ENCODE data around the gene PMEPA1.

The PMEPA1 gene

DNA sequence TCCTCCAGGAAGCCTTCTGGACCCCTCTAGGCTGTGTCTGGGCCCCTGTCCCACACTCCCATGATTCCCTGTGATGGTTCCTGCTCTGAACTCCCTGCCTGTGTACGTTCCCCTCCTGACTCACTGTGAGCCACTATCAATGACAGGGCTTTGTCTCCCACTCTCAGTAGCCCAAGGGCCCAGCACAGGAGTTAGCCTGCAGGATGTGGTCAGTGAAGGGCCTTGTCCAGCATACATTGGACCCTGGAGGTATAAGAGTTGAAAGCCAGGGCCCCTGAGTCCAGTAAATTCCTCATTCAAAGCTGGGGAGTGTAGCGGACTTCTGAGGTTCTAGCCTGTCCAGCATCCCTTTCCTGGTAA lies 108.6 kb downstream of the PMEPA1 start:
- H3K36me3 ChIP-seq (ENCODE audit: control insufficient read depth, insufficient read depth, low read length), result no peaks in the 10 kb centered on the region
- H3K4me3 ChIP-seq (ENCODE audit: low read depth, low read length), result no peak overlapping the region
- no peaks in the 10 kb centered on the region for H3K4me1 ChIP-seq
- H2AFZ ChIP-seq, result no peak overlapping the region
- H3K4me2 ChIP-seq (ENCODE audit: low read length), result no peak overlapping the region
- no peaks in the 10 kb centered on the region for H3K9me3 ChIP-seq (ENCODE audit: control insufficient read depth, low read length)
- no peaks in the 10 kb centered on the region for H3K79me2 ChIP-seq
- H3K27me3 ChIP-seq (ENCODE audit: control insufficient read depth, insufficient read depth, low read length), result no peaks in the 10 kb centered on the region
- no peak overlapping the region for H3K9ac ChIP-seq
- H3K27ac ChIP-seq, result no peak overlapping the region
- TF ChIP-seq, protein P1, sequence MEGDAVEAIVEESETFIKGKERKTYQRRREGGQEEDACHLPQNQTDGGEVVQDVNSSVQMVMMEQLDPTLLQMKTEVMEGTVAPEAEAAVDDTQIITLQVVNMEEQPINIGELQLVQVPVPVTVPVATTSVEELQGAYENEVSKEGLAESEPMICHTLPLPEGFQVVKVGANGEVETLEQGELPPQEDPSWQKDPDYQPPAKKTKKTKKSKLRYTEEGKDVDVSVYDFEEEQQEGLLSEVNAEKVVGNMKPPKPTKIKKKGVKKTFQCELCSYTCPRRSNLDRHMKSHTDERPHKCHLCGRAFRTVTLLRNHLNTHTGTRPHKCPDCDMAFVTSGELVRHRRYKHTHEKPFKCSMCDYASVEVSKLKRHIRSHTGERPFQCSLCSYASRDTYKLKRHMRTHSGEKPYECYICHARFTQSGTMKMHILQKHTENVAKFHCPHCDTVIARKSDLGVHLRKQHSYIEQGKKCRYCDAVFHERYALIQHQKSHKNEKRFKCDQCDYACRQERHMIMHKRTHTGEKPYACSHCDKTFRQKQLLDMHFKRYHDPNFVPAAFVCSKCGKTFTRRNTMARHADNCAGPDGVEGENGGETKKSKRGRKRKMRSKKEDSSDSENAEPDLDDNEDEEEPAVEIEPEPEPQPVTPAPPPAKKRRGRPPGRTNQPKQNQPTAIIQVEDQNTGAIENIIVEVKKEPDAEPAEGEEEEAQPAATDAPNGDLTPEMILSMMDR (IDR thresholded peaks at IDR 0.05), result no peak

DNA sequence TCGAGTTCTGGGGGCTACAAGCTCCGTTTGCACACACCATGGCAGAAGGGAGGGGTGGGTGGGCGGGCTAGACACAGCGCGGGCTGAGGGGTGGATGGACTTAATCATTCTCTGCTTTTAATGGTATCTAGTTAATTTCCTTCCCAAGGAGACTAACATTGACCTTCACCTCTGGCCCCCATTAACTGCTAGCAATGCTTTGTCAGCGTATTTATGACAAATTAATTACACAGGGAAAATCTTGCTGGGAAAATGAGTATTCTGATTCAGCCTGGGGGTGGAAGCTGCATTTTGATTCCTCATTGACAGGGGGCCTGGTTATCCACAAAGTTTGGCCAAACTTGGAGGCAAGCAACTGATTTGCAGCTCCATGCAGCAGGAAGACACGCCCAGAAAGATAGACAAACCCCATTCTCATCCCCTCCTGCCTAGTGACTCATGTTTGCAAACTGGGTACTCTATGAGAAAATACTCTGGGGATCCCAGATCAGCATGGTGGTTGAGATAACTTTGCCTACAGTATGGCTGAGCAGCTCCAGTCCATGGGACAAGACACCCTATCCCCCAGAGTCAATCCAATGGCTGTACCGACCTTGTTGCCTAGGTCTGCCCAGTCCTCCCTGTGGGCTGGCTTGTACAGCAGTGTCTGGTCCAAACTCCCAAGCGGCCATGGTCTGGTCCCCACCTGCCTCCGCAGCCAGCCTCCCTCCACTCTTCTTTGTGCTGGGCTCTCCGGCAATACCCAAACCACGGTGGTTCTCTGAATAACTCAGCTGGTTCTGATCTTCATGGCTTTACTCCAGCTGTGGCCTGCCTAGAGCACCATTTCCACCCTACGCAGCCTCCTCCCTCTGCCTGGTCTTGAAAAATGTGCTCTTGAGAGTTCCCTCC lies 109.2 kb downstream of the PMEPA1 start:
- Histone ChIP-seq H3K4me1 (no peaks in the 10 kb centered on the region), H2AFZ (no peak overlapping the region), H3K27me3 (ENCODE audit: control insufficient read depth, insufficient read depth, low read length) (no peaks in the 10 kb centered on the region), H3K27ac (no peak overlapping the region), H3K36me3 (ENCODE audit: control insufficient read depth, insufficient read depth, low read length) (no peaks in the 10 kb centered on the region), H3K9me3 (ENCODE audit: control insufficient read depth, low read length) (no peaks in the 10 kb centered on the region), H3K79me2 (no peaks in the 10 kb centered on the region), H3K9ac (no peak overlapping the region), H3K4me2 (ENCODE audit: low read length) (no peak overlapping the region), H3K4me3 (ENCODE audit: low read depth, low read length) (no peak overlapping the region)
- TF ChIP-seq, protein P1 (IDR thresholded peaks at IDR 0.05), result no peak

DNA sequence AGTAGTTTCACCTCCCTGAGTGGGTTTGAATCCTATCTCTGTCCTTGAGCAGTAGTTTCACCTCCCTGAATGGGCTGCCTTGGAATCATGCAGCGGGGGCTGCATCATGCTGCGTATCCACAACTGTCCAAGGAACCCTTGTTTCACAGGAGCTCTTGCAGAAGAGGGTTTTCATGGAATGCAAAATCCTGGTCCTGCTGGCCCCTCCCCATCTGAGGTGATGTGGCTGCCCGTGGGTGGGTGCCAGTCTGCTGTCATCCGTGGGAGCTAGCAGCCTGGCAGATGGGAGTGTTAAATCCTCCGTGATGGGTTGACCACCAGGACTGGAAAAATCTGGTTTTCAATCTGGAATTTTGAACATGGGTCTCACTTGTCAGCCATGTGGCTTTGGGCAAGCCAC lies 111.3 kb downstream of the PMEPA1 start:
- H3K79me2 ChIP-seq, result no peaks in the 10 kb centered on the region
- no peaks in the 10 kb centered on the region for H3K27me3 ChIP-seq (ENCODE audit: control insufficient read depth, insufficient read depth, low read length)
- H3K4me3 ChIP-seq (ENCODE audit: low read depth, low read length), result no peak overlapping the region
- H2AFZ ChIP-seq, result no peak overlapping the region
- no peak overlapping the region for H3K4me2 ChIP-seq (ENCODE audit: low read length)
- no peaks in the 10 kb centered on the region for H3K4me1 ChIP-seq
- no peaks in the 10 kb centered on the region for H3K36me3 ChIP-seq (ENCODE audit: control insufficient read depth, insufficient read depth, low read length)
- H3K9me3 ChIP-seq (ENCODE audit: control insufficient read depth, low read length), result no peaks in the 10 kb centered on the region
- TF ChIP-seq, protein P1 (IDR thresholded peaks at IDR 0.05), result no peak
- no peak overlapping the region for H3K27ac ChIP-seq
- H3K9ac ChIP-seq, result no peak overlapping the region
